ENCODE data around the gene CAVIN2. TPM values are rescaled to one million over a fixed set of nuclear protein-coding genes. Genes with fewer than 3 reads are reported as not detected.
A peak's percentile ranks its signal among the peaks of the same experiment; 100 is the strongest.

CAVIN2 gene
- polyA plus RNA-seq, 2 of the 4 experiments (the other 2 are of a cell fraction), result 9.6 to 20.3 TPM

- TF ChIP-seq HOXB13 (CRISPR knock-in tag; IDR thresholded peaks at IDR 0.05; ENCODE audit: low read depth) (no peak), RFX5 (IDR thresholded peaks at IDR 0.05) (no peak), SMC3 (IDR thresholded peaks at IDR 0.05) (no peak), GATA3 (IDR thresholded peaks at IDR 0.05; ENCODE audit: borderline replicate concordance) (no peak), BCL3 (IDR thresholded peaks at IDR 0.05) (no peak), NPAS2 (CRISPR knock-in tag; IDR thresholded peaks at IDR 0.05; ENCODE audit: borderline replicate concordance) (no peak), PHF8 (IDR thresholded peaks at IDR 0.05; ENCODE audit: borderline replicate concordance, low read depth) (no peak), CHD4 (IDR thresholded peaks at IDR 0.05; ENCODE audit: borderline replicate concordance) (no peak), ZSCAN20 (CRISPR knock-in tag; IDR thresholded peaks at IDR 0.05) (no peak), FOSL2 (IDR thresholded peaks at IDR 0.05) (no peak), FOSL2 (CRISPR knock-in tag; IDR thresholded peaks at IDR 0.05) (no peak), MAX (IDR thresholded peaks at IDR 0.05) (no peak), HDAC2 (IDR thresholded peaks at IDR 0.05) (no peak), HOXB5 (CRISPR knock-in tag; IDR thresholded peaks at IDR 0.05) (no peak), HEYL (CRISPR knock-in tag; IDR thresholded peaks at IDR 0.05) (no peak), BHLHE40 (IDR thresholded peaks at IDR 0.05; ENCODE audit: low read depth, low read length) (no peak), E2F6 (IDR thresholded peaks at IDR 0.05; ENCODE audit: borderline replicate concordance, low read depth) (no peak), REST (IDR thresholded peaks at IDR 0.05) (no peak), MAZ (IDR thresholded peaks at IDR 0.05; ENCODE audit: borderline replicate concordance, low read depth, low read length) (no peak)
- peak overlapping the region in 1 of 2 experiments; percentile 29; a peak in 1 of 6 replicates for H3K27ac ChIP-seq
- DNase-seq (ENCODE audit: low read depth in 1 of 2, low spot score in 1 of 2) (no peak), FAIRE-seq (no peak), ATAC-seq (no peak)
- CTCF ChIA-PET, result interaction anchor here (0.5 to 1.5 kb wide), 2 partner anchors 50 to 308 kb away, joined by 3 to 4 read pairs; no protein-coding TSS in a partner anchor
- POLR2A ChIA-PET, result no interaction called here
- peaks cover 23% of the 10 kb centered on the region for H3K4me1 ChIP-seq
- WGBS (ENCODE audit: missing lambda C conversion rate), result 79% methylated on average over 6 of the region's 6 CpGs
- H3K4me3 ChIP-seq, result no peak overlapping the region
- H3K9me3 ChIP-seq, result no peaks in the 10 kb centered on the region
- peak overlapping the region; percentile 19 for H3K4me2 ChIP-seq
Measured at GRCh38 chr2:191854382-191855372, 7.8 kb upstream of the CAVIN2 start.

- Histone ChIP-seq H3K4me1 (peaks cover 28% of the 10 kb centered on the region), H3K4me2 (peak overlapping the region; percentile 19; the same call in 2 of the 3 replicates), H3K4me3 (no peak overlapping the region), H3K27ac (no peak overlapping the region), H3K9me3 (no peaks in the 10 kb centered on the region)
- no peak for ATAC-seq
- no peak for DNase-seq (ENCODE audit: low read depth in 1 of 2, low spot score in 1 of 2)
- TF ChIP-seq MYC (IDR thresholded peaks at IDR 0.05; ENCODE audit: borderline replicate concordance, low read length) (no peak), HMGXB4 (CRISPR knock-in tag; IDR thresholded peaks at IDR 0.05; ENCODE audit: borderline replicate concordance) (no peak), KDM1A (IDR thresholded peaks at IDR 0.05; ENCODE audit: low read depth) (no peak), ZSCAN20 (CRISPR knock-in tag; IDR thresholded peaks at IDR 0.05) (no peak), HEYL (CRISPR knock-in tag; IDR thresholded peaks at IDR 0.05) (no peak), MAZ (IDR thresholded peaks at IDR 0.05; ENCODE audit: borderline replicate concordance, low read depth, low read length) (no peak), FOSB (CRISPR knock-in tag; IDR thresholded peaks at IDR 0.05) (no peak), TP53 (CRISPR knock-in tag; IDR thresholded peaks at IDR 0.05) (no peak), ELK1 (IDR thresholded peaks at IDR 0.05; ENCODE audit: low read depth, low read length) (no peak), JUNB (IDR thresholded peaks at IDR 0.05) (no peak), ZFP36 (IDR thresholded peaks at IDR 0.05; ENCODE audit: borderline replicate concordance, partially characterized antibody) (no peak), GATA3 (IDR thresholded peaks at IDR 0.05; ENCODE audit: borderline replicate concordance) (no peak), HOXB13 (CRISPR knock-in tag; IDR thresholded peaks at IDR 0.05; ENCODE audit: low read depth) (no peak), NFE2L2 (conservative IDR thresholded peaks at IDR 0.05; ENCODE audit: low read length) (no peak)
- ChIA-PET CTCF (no interaction called here), POLR2A (no interaction called here)
- WGBS (ENCODE audit: missing lambda C conversion rate), result 59% methylated on average over 4 of the region's 4 CpGs
- FAIRE-seq, result no peak
Measured at GRCh38 chr2:191853843-191854242, 7.0 kb upstream of the CAVIN2 start.
